Loucy (cell line): ENCODE data around the gene PITPNB.

Source experiments
- CTCF ChIP-seq: fragments of 200-600 bp; sonication (generic); conservative IDR thresholded peaks from 2 replicates; pipeline ENCODE4 v1.5.1; 2014; ENCODE audit warnings: mild to moderate bottlenecking, antibody characterized with exemption, low read length
- EZH2phosphoT487 ChIP-seq: fragments of 200-600 bp; IDR thresholded peaks from 2 replicates; pipeline ENCODE4 v1.6.1; 2018; ENCODE audit warnings: antibody characterized with exemption, mild to moderate bottlenecking, moderate library complexity, borderline replicate concordance

GRCh38 chr22:27895600-27895999 is 23.5 kb downstream of the PITPNB start:
- TF ChIP-seq CTCF (no peak), EZH2phosphoT487 (no peak)
